ENCODE results near the gene CYREN. TPM values are rescaled to one million over a fixed set of nuclear protein-coding genes. Genes with fewer than 3 reads are reported as not detected.

Gene CYREN
- total and polyA plus RNA-seq, 9 donors = 23.5 to 43.0 (median 31.7) TPM

GRCh38 chr7:135169141-135169963 is 1.2 kb downstream of the CYREN start:
- Histone ChIP-seq H3K27ac (ENCODE audit: low read length) (peak overlapping the region; percentile 96), H3K4me3 (ENCODE audit: low read length) (peak overlapping the region; percentile 79), H3K27me3 (ENCODE audit: control insufficient read depth, insufficient read depth, low read length) (no peaks in the 10 kb centered on the region), H3K36me3 (ENCODE audit: control insufficient read depth, insufficient read depth, low read length) (peaks cover 46% of the 10 kb centered on the region), H3K9me3 (replicated peaks; ENCODE audit: control insufficient read depth, low read depth, low read length) (no peaks in the 10 kb centered on the region), H3K4me1 (ENCODE audit: control insufficient read depth, insufficient read depth, low read length) (peaks cover 42% of the 10 kb centered on the region)
- no peak for DNase-seq
- 63% methylated on average over 8 of the region's 11 CpGs for WGBS (ENCODE audit: insufficient coverage)

- Histone ChIP-seq H3K27ac (ENCODE audit: low read length) (peak overlapping the region; percentile 96), H3K4me3 (ENCODE audit: low read length) (no peak overlapping the region), H3K9me3 (replicated peaks; ENCODE audit: control insufficient read depth, low read depth, low read length) (no peaks in the 10 kb centered on the region), H3K4me1 (ENCODE audit: control insufficient read depth, insufficient read depth, low read length) (peaks cover 44% of the 10 kb centered on the region), H3K27me3 (ENCODE audit: control insufficient read depth, insufficient read depth, low read length) (no peaks in the 10 kb centered on the region), H3K36me3 (ENCODE audit: control insufficient read depth, insufficient read depth, low read length) (peaks cover 53% of the 10 kb centered on the region)
- WGBS (ENCODE audit: insufficient coverage) = 92% methylated on average over 11 of the region's 13 CpGs
- DNase-seq = no peak
Observed at GRCh38 chr7:135168489-135169140, 1.9 kb downstream of the CYREN start.

- Histone ChIP-seq H3K27ac (ENCODE audit: low read length) (peak overlapping the region; percentile 80), H3K4me3 (ENCODE audit: low read length) (no peak overlapping the region), H3K9me3 (replicated peaks; ENCODE audit: control insufficient read depth, low read depth, low read length) (no peaks in the 10 kb centered on the region), H3K4me1 (ENCODE audit: control insufficient read depth, insufficient read depth, low read length) (peaks cover 44% of the 10 kb centered on the region), H3K27me3 (ENCODE audit: control insufficient read depth, insufficient read depth, low read length) (no peaks in the 10 kb centered on the region), H3K36me3 (ENCODE audit: control insufficient read depth, insufficient read depth, low read length) (peaks cover 53% of the 10 kb centered on the region)
- WGBS (ENCODE audit: insufficient coverage) = no CpG with 5 or more reads among the region's 9 CpGs
- no peak for DNase-seq
Observed at GRCh38 chr7:135168001-135168400, 2.5 kb downstream of the CYREN start.

GRCh38 chr7:135167365-135167917 is 3.1 kb downstream of the CYREN start:
- H3K27ac ChIP-seq (ENCODE audit: low read length) = peak overlapping the region; percentile 80
- peaks cover 53% of the 10 kb centered on the region for H3K36me3 ChIP-seq (ENCODE audit: control insufficient read depth, insufficient read depth, low read length)
- no peak for DNase-seq
- 95% methylated on average over 4 of the region's 12 CpGs for WGBS (ENCODE audit: insufficient coverage)
- H3K27me3 ChIP-seq (ENCODE audit: control insufficient read depth, insufficient read depth, low read length) = no peaks in the 10 kb centered on the region
- H3K4me3 ChIP-seq (ENCODE audit: low read length) = no peak overlapping the region
- H3K4me1 ChIP-seq (ENCODE audit: control insufficient read depth, insufficient read depth, low read length) = peaks cover 44% of the 10 kb centered on the region
- H3K9me3 ChIP-seq (replicated peaks; ENCODE audit: control insufficient read depth, low read depth, low read length) = peaks cover 2% of the 10 kb centered on the region

- Histone ChIP-seq H3K4me3 (ENCODE audit: low read length) (no peak overlapping the region), H3K27me3 (ENCODE audit: control insufficient read depth, insufficient read depth, low read length) (no peaks in the 10 kb centered on the region), H3K4me1 (ENCODE audit: control insufficient read depth, insufficient read depth, low read length) (peaks cover 51% of the 10 kb centered on the region), H3K27ac (ENCODE audit: low read length) (peak overlapping the region; percentile 80), H3K36me3 (ENCODE audit: control insufficient read depth, insufficient read depth, low read length) (peaks cover 58% of the 10 kb centered on the region), H3K9me3 (replicated peaks; ENCODE audit: control insufficient read depth, low read depth, low read length) (peaks cover 4% of the 10 kb centered on the region)
- DNase-seq = no peak
- WGBS (ENCODE audit: insufficient coverage) = 82% methylated on average over 18 of the region's 18 CpGs
Observed at GRCh38 chr7:135166338-135166990, 4.0 kb downstream of the CYREN start.

- H3K36me3 ChIP-seq (ENCODE audit: control insufficient read depth, insufficient read depth, low read length) = peaks cover 58% of the 10 kb centered on the region
- H3K4me3 ChIP-seq (ENCODE audit: low read length) = no peak overlapping the region
- H3K27me3 ChIP-seq (ENCODE audit: control insufficient read depth, insufficient read depth, low read length) = no peaks in the 10 kb centered on the region
- peaks cover 4% of the 10 kb centered on the region for H3K9me3 ChIP-seq (replicated peaks; ENCODE audit: control insufficient read depth, low read depth, low read length)
- DNase-seq = no peak
- H3K4me1 ChIP-seq (ENCODE audit: control insufficient read depth, insufficient read depth, low read length) = peaks cover 55% of the 10 kb centered on the region
- 81% methylated on average over 4 of the region's 4 CpGs for whole genome bisulfite sequencing (ENCODE audit: insufficient coverage)
- H3K27ac ChIP-seq (ENCODE audit: low read length) = peak overlapping the region; percentile 80
Observed at GRCh38 chr7:135165862-135166261, 4.6 kb downstream of the CYREN start.

- Histone ChIP-seq H3K27ac (ENCODE audit: low read length) (peak overlapping the region; percentile 21), H3K27me3 (ENCODE audit: control insufficient read depth, insufficient read depth, low read length) (no peaks in the 10 kb centered on the region), H3K36me3 (ENCODE audit: control insufficient read depth, insufficient read depth, low read length) (peaks cover 58% of the 10 kb centered on the region), H3K4me1 (ENCODE audit: control insufficient read depth, insufficient read depth, low read length) (peaks cover 59% of the 10 kb centered on the region), H3K4me3 (ENCODE audit: low read length) (no peak overlapping the region), H3K9me3 (replicated peaks; ENCODE audit: control insufficient read depth, low read depth, low read length) (peaks cover 4% of the 10 kb centered on the region)
- DNase-seq = peak; percentile 40
- 85% methylated on average over 10 of the region's 18 CpGs for WGBS (ENCODE audit: insufficient coverage)
Observed at GRCh38 chr7:135164357-135165061, 6.0 kb downstream of the CYREN start.

GRCh38 chr7:135162382-135163001 is 8.0 kb downstream of the CYREN start:
- Histone ChIP-seq H3K27me3 (ENCODE audit: control insufficient read depth, insufficient read depth, low read length) (no peaks in the 10 kb centered on the region), H3K9me3 (replicated peaks; ENCODE audit: control insufficient read depth, low read depth, low read length) (peaks cover 6% of the 10 kb centered on the region), H3K4me1 (ENCODE audit: control insufficient read depth, insufficient read depth, low read length) (peaks cover 54% of the 10 kb centered on the region), H3K4me3 (ENCODE audit: low read length) (no peak overlapping the region), H3K36me3 (ENCODE audit: control insufficient read depth, insufficient read depth, low read length) (peaks cover 43% of the 10 kb centered on the region), H3K27ac (ENCODE audit: low read length) (no peak overlapping the region)
- no peak for DNase-seq
- WGBS (ENCODE audit: insufficient coverage) = no CpG with 5 or more reads among the region's 2 CpGs

- H3K9me3 ChIP-seq (replicated peaks; ENCODE audit: control insufficient read depth, low read depth, low read length) = peaks cover 13% of the 10 kb centered on the region
- H3K4me1 ChIP-seq (ENCODE audit: control insufficient read depth, insufficient read depth, low read length) = peaks cover 50% of the 10 kb centered on the region
- H3K4me3 ChIP-seq (ENCODE audit: low read length) = no peak overlapping the region
- H3K36me3 ChIP-seq (ENCODE audit: control insufficient read depth, insufficient read depth, low read length) = peaks cover 35% of the 10 kb centered on the region
- no peak for DNase-seq
- H3K27ac ChIP-seq (ENCODE audit: low read length) = peak overlapping the region; percentile 76
- H3K27me3 ChIP-seq (ENCODE audit: control insufficient read depth, insufficient read depth, low read length) = no peaks in the 10 kb centered on the region
- WGBS (ENCODE audit: insufficient coverage) = 95% methylated on average over 4 of the region's 6 CpGs
Observed at GRCh38 chr7:135161669-135162068, 8.8 kb downstream of the CYREN start.

Measured in muscle of leg (tissue), 11 donors.